Loucy (cell line): Measurements from ENCODE around the gene POM121L12.

Experiments
- EZH2phosphoT487 ChIP-seq: fragments of 200-600 bp; IDR thresholded peaks from 2 replicates; pipeline ENCODE4 v1.6.1; 2018; ENCODE audit warnings: antibody characterized with exemption, mild to moderate bottlenecking, moderate library complexity, borderline replicate concordance
- TF ChIP-seq, protein P1 (sequence below): fragments of 200-600 bp; sonication (generic); conservative IDR thresholded peaks from 2 replicates; pipeline ENCODE4 v1.5.1; 2014; ENCODE audit warnings: mild to moderate bottlenecking, antibody characterized with exemption, low read length

DNA sequence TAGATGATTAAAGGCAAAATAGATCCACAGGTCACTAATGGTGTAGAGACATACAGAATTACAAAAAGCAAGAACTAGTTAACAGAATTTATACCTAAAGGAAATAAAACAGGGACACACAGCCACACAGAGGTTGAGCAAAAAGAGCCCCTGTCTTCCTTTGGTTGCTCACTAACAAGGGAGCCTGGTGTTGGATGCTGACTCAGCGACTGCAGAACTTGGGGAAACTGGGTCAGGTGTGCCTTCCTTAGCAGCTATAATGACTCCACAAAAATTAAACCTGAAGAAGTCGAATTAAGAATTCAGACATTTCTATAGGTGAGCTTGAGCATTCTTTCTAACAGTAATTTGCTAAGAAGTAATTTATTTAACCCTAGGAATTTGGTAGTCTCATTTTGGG is 15.0 kb downstream of the POM121L12 start:
- TF ChIP-seq, protein P1, sequence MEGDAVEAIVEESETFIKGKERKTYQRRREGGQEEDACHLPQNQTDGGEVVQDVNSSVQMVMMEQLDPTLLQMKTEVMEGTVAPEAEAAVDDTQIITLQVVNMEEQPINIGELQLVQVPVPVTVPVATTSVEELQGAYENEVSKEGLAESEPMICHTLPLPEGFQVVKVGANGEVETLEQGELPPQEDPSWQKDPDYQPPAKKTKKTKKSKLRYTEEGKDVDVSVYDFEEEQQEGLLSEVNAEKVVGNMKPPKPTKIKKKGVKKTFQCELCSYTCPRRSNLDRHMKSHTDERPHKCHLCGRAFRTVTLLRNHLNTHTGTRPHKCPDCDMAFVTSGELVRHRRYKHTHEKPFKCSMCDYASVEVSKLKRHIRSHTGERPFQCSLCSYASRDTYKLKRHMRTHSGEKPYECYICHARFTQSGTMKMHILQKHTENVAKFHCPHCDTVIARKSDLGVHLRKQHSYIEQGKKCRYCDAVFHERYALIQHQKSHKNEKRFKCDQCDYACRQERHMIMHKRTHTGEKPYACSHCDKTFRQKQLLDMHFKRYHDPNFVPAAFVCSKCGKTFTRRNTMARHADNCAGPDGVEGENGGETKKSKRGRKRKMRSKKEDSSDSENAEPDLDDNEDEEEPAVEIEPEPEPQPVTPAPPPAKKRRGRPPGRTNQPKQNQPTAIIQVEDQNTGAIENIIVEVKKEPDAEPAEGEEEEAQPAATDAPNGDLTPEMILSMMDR = no peak
- no peak for TF ChIP-seq EZH2phosphoT487
